LoVo (cell line): ENCODE data around the gene GPR171.
"Not testable (repeated sequence)": the region's sequence is repeated elsewhere in the genome, so short reads cannot be mapped to it uniquely, and the experiment has no call there.

Experiments
- DNase-seq: peaks from one replicate; pipeline ENCODE4 v3.0.0-alpha.2; 2016; ENCODE audit warnings: low spot score

Gene GPR171

GRCh38 chr3:151175952-151176351 is 27.1 kb downstream of the GPR171 start:
- DNase-seq = no peak

GRCh38 chr3:151174351-151174750 is 28.7 kb downstream of the GPR171 start:
- DNase-seq = no peak

- no peak for DNase-seq
These were observed 31.8 kb downstream of the GPR171 start for GRCh38 chr3:151171145-151171757.

GRCh38 chr3:151169948-151170679 is 32.9 kb downstream of the GPR171 start:
- DNase-seq = not testable (repeated sequence)

GRCh38 chr3:151169262-151169947 is 33.6 kb downstream of the GPR171 start:
- DNase-seq = no peak

- peak; percentile 69 for DNase-seq
These were observed 34.5 kb downstream of the GPR171 start for GRCh38 chr3:151168269-151169094.

GRCh38 chr3:151166161-151166560 is 36.9 kb downstream of the GPR171 start:
- no peak for DNase-seq

GRCh38 chr3:151165226-151165625 is 37.8 kb downstream of the GPR171 start:
- no peak for DNase-seq

GRCh38 chr3:151159806-151160205 is 43.2 kb downstream of the GPR171 start:
- no peak for DNase-seq

- DNase-seq = peak; percentile 67
These were observed 46.3 kb downstream of the GPR171 start for GRCh38 chr3:151156618-151157216.

- DNase-seq = no peak
These were observed 47.4 kb downstream of the GPR171 start for GRCh38 chr3:151155409-151156128.

- no peak for DNase-seq
These were observed 48.5 kb downstream of the GPR171 start for GRCh38 chr3:151154566-151154965.

GRCh38 chr3:151152455-151153079 is 50.4 kb downstream of the GPR171 start:
- no peak for DNase-seq
